SK-N-SH treated with all-trans-retinoic acid at 6 μM for 48 hours (cell line): ENCODE data around the gene CORO7.

Experiments used
- PATZ1 ChIP-seq: fragments of 250-450 bp; sonication (Bioruptor Pico); IDR thresholded peaks from 2 replicates; pipeline ENCODE4 v1.8.0; 2020; ENCODE audit warnings: mild to moderate bottlenecking, moderate library complexity, borderline replicate concordance
- RARB ChIP-seq: fragments of 250-450 bp; sonication (Bioruptor Pico); IDR thresholded peaks from 2 replicates; pipeline ENCODE4 v1.8.0; 2021; ENCODE audit warnings: mild to moderate bottlenecking, moderate library complexity
- TOX ChIP-seq: fragments of 250-450 bp; sonication (Bioruptor Pico); IDR thresholded peaks from 2 replicates; pipeline ENCODE4 v1.8.0; 2021; ENCODE audit warnings: mild to moderate bottlenecking, moderate library complexity, borderline replicate concordance
- ZFP30 ChIP-seq: fragments of 450-650 bp; formaldehyde crosslinking; IDR thresholded peaks from 2 replicates; pipeline ENCODE4 v1.5.0; 2022; ENCODE audit warnings: mild to moderate bottlenecking, moderate library complexity

GRCh38 chr16:4386451-4386805 is 30.0 kb downstream of the CORO7 start:
- TF ChIP-seq TOX (CRISPR knock-in tag) (no peak), RARB (no peak), PATZ1 (CRISPR knock-in tag) (no peak), ZFP30 (CRISPR knock-in tag) (no peak)
